ENCODE results near the gene GAS2.

DNA sequence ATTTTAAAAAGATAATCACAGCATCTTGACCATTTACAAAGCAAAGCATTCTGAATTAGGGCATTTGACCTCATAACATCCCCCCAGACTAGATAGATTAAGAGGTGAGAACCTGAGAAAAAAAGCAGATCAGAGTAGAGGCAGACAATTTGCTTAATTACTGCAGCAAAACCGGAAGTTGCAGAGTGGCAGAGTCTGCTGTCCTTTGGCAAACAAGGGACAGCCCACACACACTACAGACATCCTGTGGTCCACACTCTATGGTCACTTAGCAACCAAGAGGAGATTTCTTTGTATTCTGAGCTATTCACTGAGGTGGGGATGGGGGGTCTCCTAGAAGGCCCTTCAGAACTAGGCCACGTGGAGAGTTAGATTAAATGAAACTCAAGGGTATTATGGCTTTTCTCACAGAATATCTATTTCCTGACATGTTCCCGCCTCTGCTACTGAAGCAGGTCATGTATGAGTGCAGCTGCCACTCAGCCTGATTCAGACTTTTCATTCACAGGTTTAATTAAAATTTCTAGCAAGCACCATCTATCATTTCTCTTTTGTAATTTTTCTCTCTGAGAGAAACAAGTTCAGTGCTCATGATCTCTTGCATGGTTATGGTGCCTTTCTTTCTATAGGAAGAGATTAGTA, 114.7 kb downstream of the GAS2 start:
- TF ChIP-seq ZNF445 (CRISPR knock-in tag; IDR thresholded peaks at IDR 0.05; ENCODE audit: low read depth), result no peak
- TF ChIP-seq POLR2AphosphoS5 (IDR thresholded peaks at IDR 0.05; ENCODE audit: control insufficient read depth, insufficient read depth, low read depth, low read length), result no peak
- no peak for TF ChIP-seq EP300 (IDR thresholded peaks at IDR 0.05; ENCODE audit: low read length)

Data from K562 (cell line).